Activated B cell treated with CpG ODN at 0.5 μM for 24 hours (primary cell): ENCODE results near the gene KSR2. TPM values are rescaled to one million over a fixed set of nuclear protein-coding genes. Genes with fewer than 3 reads are reported as not detected.
"Not testable (repeated sequence)": the region's sequence is repeated elsewhere in the genome, so short reads cannot be mapped to it uniquely, and the experiment has no call there.

Source experiments
- ATAC-seq: fragments of 200-7000 bp; cut with Tn5 transposase; one replicate; pipeline ENCODE4 v1.10.0; 2021; ENCODE audit warnings: low read depth, mild to moderate bottlenecking, moderate library complexity
- CTCF ChIA-PET: fragments of 350-600 bp; sonication (Branson Sonifier 250); formaldehyde crosslinking; loops from one replicate; lab custom pipeline; 2021; ENCODE audit warnings: antibody characterized with exemption; lab: Charles Lee
- POLR2A ChIA-PET: fragments of 350-600 bp; sonication (Branson Sonifier 250); formaldehyde crosslinking; loops from one replicate; lab custom pipeline; 2021; ENCODE audit warnings: antibody characterized with exemption; lab: Charles Lee
- DNase-seq: peaks from one replicate; pipeline ENCODE4 v3.0.0; 2022
- H3K27ac Mint-ChIP-seq: one replicate; pipeline ENCODE4 v1.8.0; 2020; ENCODE audit warnings: mixed read lengths
- H3K27me3 Mint-ChIP-seq: one replicate; pipeline ENCODE4 v1.8.0; 2021; ENCODE audit warnings: mixed read lengths
- H3K36me3 Mint-ChIP-seq: one replicate; pipeline ENCODE4 v1.8.0; 2021; ENCODE audit warnings: low read depth, mixed read lengths
- H3K4me1 Mint-ChIP-seq: one replicate; pipeline ENCODE4 v1.8.0; 2021; ENCODE audit warnings: mixed read lengths
- H3K4me3 Mint-ChIP-seq: one replicate; pipeline ENCODE4 v1.8.0; 2020; ENCODE audit warnings: mild to moderate bottlenecking, mixed read lengths
- H3K9me3 Mint-ChIP-seq: one replicate; pipeline ENCODE4 v1.8.0; 2020; ENCODE audit warnings: mixed read lengths
- CTCF ChIP-seq: fragments of 200-600 bp; IDR thresholded peaks from one replicate; pipeline ENCODE4 v1.8.0; 2022; ENCODE audit warnings: antibody characterized with exemption, mild to moderate bottlenecking
- intact Hi-C: fragments of 100-400 bp; cut with micrococcal nuclease; formaldehyde crosslinking; loops from one replicate; pipeline ENCODE4 v1.15.1; 2024
- total RNA-seq: library from RNA; stranded (reverse); gene quantifications from 2 replicates; pipeline ENCODE4 v1.2.3, GENCODE V29; 2022

Gene KSR2
- total RNA-seq, 1 donor from 2014 or later = not detected

- H3K9me3 Mint-ChIP-seq = no peaks in the 10 kb centered on the region
- CTCF ChIA-PET = no interaction called here
- DNase-seq = no peak
- no peaks in the 10 kb centered on the region for H3K36me3 Mint-ChIP-seq
- no peaks in the 10 kb centered on the region for H3K27me3 Mint-ChIP-seq
- H3K27ac Mint-ChIP-seq = no peak overlapping the region
- intact Hi-C loops = no loop called here
- ATAC-seq = no peak
- POLR2A ChIA-PET = no interaction called here
- no peaks in the 10 kb centered on the region for H3K4me1 Mint-ChIP-seq
- no peak for TF ChIP-seq CTCF
- H3K4me3 Mint-ChIP-seq = no peak overlapping the region
Observed at GRCh38 chr12:117733549-117733805, 235.3 kb downstream of the KSR2 start.

GRCh38 chr12:117732761-117733548, 235.8 kb downstream of the KSR2 start:
- no peaks in the 10 kb centered on the region for H3K4me1 Mint-ChIP-seq
- no peaks in the 10 kb centered on the region for H3K9me3 Mint-ChIP-seq
- no peak for ATAC-seq
- ChIA-PET POLR2A (no interaction called here), CTCF (no interaction called here)
- intact Hi-C loops = no loop called here
- no peak overlapping the region for H3K4me3 Mint-ChIP-seq
- H3K27ac Mint-ChIP-seq = no peak overlapping the region
- H3K27me3 Mint-ChIP-seq = no peaks in the 10 kb centered on the region
- no peak for DNase-seq
- TF ChIP-seq CTCF = no peak
- no peaks in the 10 kb centered on the region for H3K36me3 Mint-ChIP-seq

GRCh38 chr12:117731131-117731530, 237.7 kb downstream of the KSR2 start:
- H3K27me3 Mint-ChIP-seq, H3K4me3 Mint-ChIP-seq, H3K27ac Mint-ChIP-seq, intact Hi-C loops, H3K4me1 Mint-ChIP-seq, ATAC-seq, CTCF ChIA-PET, DNase-seq, H3K9me3 Mint-ChIP-seq, POLR2A ChIA-PET, H3K36me3 Mint-ChIP-seq: not testable (repeated sequence)

- ChIA-PET POLR2A (no interaction called here), CTCF (no interaction called here)
- no peak for TF ChIP-seq CTCF
- ATAC-seq = no peak
- no peaks in the 10 kb centered on the region for H3K9me3 Mint-ChIP-seq
- no peak overlapping the region for H3K4me3 Mint-ChIP-seq
- no peak overlapping the region for H3K27ac Mint-ChIP-seq
- no peaks in the 10 kb centered on the region for H3K36me3 Mint-ChIP-seq
- no peaks in the 10 kb centered on the region for H3K27me3 Mint-ChIP-seq
- intact Hi-C loops = no loop called here
- DNase-seq = no peak
- no peaks in the 10 kb centered on the region for H3K4me1 Mint-ChIP-seq
Observed at GRCh38 chr12:117727301-117727700, 241.5 kb downstream of the KSR2 start.

GRCh38 chr12:117724543-117724942, 244.2 kb downstream of the KSR2 start:
- TF ChIP-seq CTCF = no peak
- no peak for ATAC-seq
- POLR2A ChIA-PET = no interaction called here
- no peak for DNase-seq
- CTCF ChIA-PET = no interaction called here
- no peaks in the 10 kb centered on the region for H3K9me3 Mint-ChIP-seq
- no peak overlapping the region for H3K27ac Mint-ChIP-seq
- intact Hi-C loops = no loop called here
- H3K36me3 Mint-ChIP-seq = no peaks in the 10 kb centered on the region
- H3K4me3 Mint-ChIP-seq = no peak overlapping the region
- H3K4me1 Mint-ChIP-seq = no peaks in the 10 kb centered on the region
- H3K27me3 Mint-ChIP-seq = no peaks in the 10 kb centered on the region

GRCh38 chr12:117718559-117718958, 250.2 kb downstream of the KSR2 start:
- TF ChIP-seq CTCF = no peak
- intact Hi-C loops = no loop called here
- H3K36me3 Mint-ChIP-seq = no peaks in the 10 kb centered on the region
- no peaks in the 10 kb centered on the region for H3K9me3 Mint-ChIP-seq
- no peak overlapping the region for H3K27ac Mint-ChIP-seq
- ChIA-PET CTCF (no interaction called here), POLR2A (no interaction called here)
- H3K4me1 Mint-ChIP-seq = no peaks in the 10 kb centered on the region
- peaks cover 2% of the 10 kb centered on the region for H3K27me3 Mint-ChIP-seq
- ATAC-seq = no peak
- no peak for DNase-seq
- no peak overlapping the region for H3K4me3 Mint-ChIP-seq
